HG02642 (cell line): Measurements from ENCODE around the gene GRID1.

Experiments used
- ATAC-seq: cut with Tn5 transposase; IDR thresholded peaks from one replicate; pipeline ENCODE4 v1.9.1; 2021; ENCODE audit warnings: mild to moderate bottlenecking; ENCODE audit not compliant: unreplicated experiment, poor library complexity

The GRID1 gene

GRCh38 chr10:86356296-86356695 is 10.3 kb downstream of the GRID1 start:
- no peak for ATAC-seq

- no peak for ATAC-seq
These were observed 11.0 kb downstream of the GRID1 start for GRCh38 chr10:86355571-86356038.

GRCh38 chr10:86354761-86355540 is 11.6 kb downstream of the GRID1 start:
- ATAC-seq: no peak

- no peak for ATAC-seq
These were observed 12.8 kb downstream of the GRID1 start for GRCh38 chr10:86353506-86354485.

- ATAC-seq: no peak
These were observed 15.7 kb downstream of the GRID1 start for GRCh38 chr10:86350897-86351296.

- ATAC-seq: no peak
These were observed 16.5 kb downstream of the GRID1 start for GRCh38 chr10:86349940-86350630.

GRCh38 chr10:86349474-86349873 is 17.1 kb downstream of the GRID1 start:
- no peak for ATAC-seq

- ATAC-seq: no peak
These were observed 18.0 kb downstream of the GRID1 start for GRCh38 chr10:86348321-86349210.

GRCh38 chr10:86347856-86348255 is 18.7 kb downstream of the GRID1 start:
- no peak for ATAC-seq

- ATAC-seq: no peak
These were observed 19.6 kb downstream of the GRID1 start for GRCh38 chr10:86346799-86347665.

GRCh38 chr10:86345859-86346798 is 20.5 kb downstream of the GRID1 start:
- ATAC-seq: no peak

- ATAC-seq: no peak
These were observed 21.2 kb downstream of the GRID1 start for GRCh38 chr10:86345296-86345858.

- ATAC-seq: no peak
These were observed 21.9 kb downstream of the GRID1 start for GRCh38 chr10:86344714-86345161.

GRCh38 chr10:86344281-86344680 is 22.3 kb downstream of the GRID1 start:
- ATAC-seq: no peak

GRCh38 chr10:86343761-86344160 is 22.8 kb downstream of the GRID1 start:
- no peak for ATAC-seq

GRCh38 chr10:86342111-86342863 is 24.3 kb downstream of the GRID1 start:
- no peak for ATAC-seq
